ENCODE measurements around the gene TSPEAR. TPM values are rescaled to one million over a fixed set of nuclear protein-coding genes. Genes with fewer than 3 reads are reported as not detected.

TSPEAR gene
- total RNA-seq, 1 donor from 2014 or later: not detected

- Mint-ChIP-seq H3K27me3 (no peaks in the 10 kb centered on the region), H3K27ac (peak overlapping the region; percentile 80)
- DNase-seq (ENCODE audit: low spot score, unreplicated experiment): no peak
These were observed 225.1 kb downstream of the TSPEAR start for GRCh38 chr21:44486302-44486701.

GRCh38 chr21:44485796-44486195 lies 225.6 kb downstream of the TSPEAR start:
- Mint-ChIP-seq H3K4me1 (ENCODE audit: low read depth) (peaks cover 11% of the 10 kb centered on the region), H3K4me3 (ENCODE audit: low read depth) (peak overlapping the region; percentile 81), H3K36me3 (ENCODE audit: insufficient read depth) (peaks cover 10% of the 10 kb centered on the region), H3K9me3 (ENCODE audit: low read depth) (peaks cover 18% of the 10 kb centered on the region), H3K27ac (no peak overlapping the region), H3K27me3 (no peaks in the 10 kb centered on the region)
- TF ChIP-seq CTCF (IDR thresholded peaks at IDR 0.05; ENCODE audit: unreplicated experiment): no peak
- DNase-seq (ENCODE audit: low spot score, unreplicated experiment): no peak

More at GRCh38 chr21:44486302-44486701, 225.1 kb downstream of the TSPEAR start:
- Mint-ChIP-seq H3K9me3 (ENCODE audit: low read depth) (peaks cover 18% of the 10 kb centered on the region), H3K36me3 (ENCODE audit: insufficient read depth) (peaks cover 13% of the 10 kb centered on the region), H3K4me3 (ENCODE audit: low read depth) (peak overlapping the region; percentile 81), H3K4me1 (ENCODE audit: low read depth) (peaks cover 11% of the 10 kb centered on the region)
- no peak for TF ChIP-seq CTCF (IDR thresholded peaks at IDR 0.05; ENCODE audit: unreplicated experiment)

DNA sequence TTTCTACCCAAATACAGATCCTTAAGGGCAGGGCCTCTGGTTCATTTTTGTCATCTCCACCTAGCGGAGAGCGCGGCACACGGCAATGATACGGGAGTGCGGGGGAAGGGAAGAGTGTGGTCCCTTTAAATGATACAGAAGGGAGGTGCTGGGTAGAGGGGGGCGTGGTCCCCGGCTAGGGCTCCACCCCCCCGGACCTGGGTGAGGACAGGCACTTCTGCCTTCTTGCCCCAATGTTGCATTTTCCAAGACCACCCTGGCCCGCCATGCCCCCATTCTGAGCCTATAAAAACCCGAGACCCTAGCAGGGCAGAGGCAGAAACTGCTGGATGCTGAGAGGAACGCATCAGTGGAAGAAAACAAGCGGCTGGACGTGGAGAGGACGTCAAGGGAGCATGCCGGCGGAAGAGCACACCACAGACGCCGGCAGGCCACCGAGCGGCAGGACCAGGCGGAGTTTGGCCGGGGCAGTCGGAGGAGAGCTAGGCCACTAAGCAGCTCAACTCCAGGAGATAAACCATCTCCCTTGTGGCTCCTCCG lies 226.0 kb downstream of the TSPEAR start:
- H3K36me3 Mint-ChIP-seq (ENCODE audit: insufficient read depth): peaks cover 10% of the 10 kb centered on the region
- H3K27ac Mint-ChIP-seq: peak overlapping the region; percentile 52
- TF ChIP-seq CTCF (IDR thresholded peaks at IDR 0.05; ENCODE audit: unreplicated experiment): peak; percentile 49
- DNase-seq (ENCODE audit: low spot score, unreplicated experiment): no peak
- H3K4me1 Mint-ChIP-seq (ENCODE audit: low read depth): peaks cover 11% of the 10 kb centered on the region
- peak overlapping the region; percentile 81 for H3K4me3 Mint-ChIP-seq (ENCODE audit: low read depth)
- no peaks in the 10 kb centered on the region for H3K27me3 Mint-ChIP-seq
- peaks cover 18% of the 10 kb centered on the region for H3K9me3 Mint-ChIP-seq (ENCODE audit: low read depth)

- peaks cover 5% of the 10 kb centered on the region for H3K36me3 Mint-ChIP-seq (ENCODE audit: insufficient read depth)
- H3K27ac Mint-ChIP-seq: peak overlapping the region; percentile 10
- peaks cover 18% of the 10 kb centered on the region for H3K9me3 Mint-ChIP-seq (ENCODE audit: low read depth)
- H3K4me3 Mint-ChIP-seq (ENCODE audit: low read depth): peak overlapping the region; percentile 81
- peaks cover 11% of the 10 kb centered on the region for H3K4me1 Mint-ChIP-seq (ENCODE audit: low read depth)
- no peak for DNase-seq (ENCODE audit: low spot score, unreplicated experiment)
- no peaks in the 10 kb centered on the region for H3K27me3 Mint-ChIP-seq
- TF ChIP-seq CTCF (IDR thresholded peaks at IDR 0.05; ENCODE audit: unreplicated experiment): no peak
These were observed 226.7 kb downstream of the TSPEAR start for GRCh38 chr21:44484498-44485253.

DNA sequence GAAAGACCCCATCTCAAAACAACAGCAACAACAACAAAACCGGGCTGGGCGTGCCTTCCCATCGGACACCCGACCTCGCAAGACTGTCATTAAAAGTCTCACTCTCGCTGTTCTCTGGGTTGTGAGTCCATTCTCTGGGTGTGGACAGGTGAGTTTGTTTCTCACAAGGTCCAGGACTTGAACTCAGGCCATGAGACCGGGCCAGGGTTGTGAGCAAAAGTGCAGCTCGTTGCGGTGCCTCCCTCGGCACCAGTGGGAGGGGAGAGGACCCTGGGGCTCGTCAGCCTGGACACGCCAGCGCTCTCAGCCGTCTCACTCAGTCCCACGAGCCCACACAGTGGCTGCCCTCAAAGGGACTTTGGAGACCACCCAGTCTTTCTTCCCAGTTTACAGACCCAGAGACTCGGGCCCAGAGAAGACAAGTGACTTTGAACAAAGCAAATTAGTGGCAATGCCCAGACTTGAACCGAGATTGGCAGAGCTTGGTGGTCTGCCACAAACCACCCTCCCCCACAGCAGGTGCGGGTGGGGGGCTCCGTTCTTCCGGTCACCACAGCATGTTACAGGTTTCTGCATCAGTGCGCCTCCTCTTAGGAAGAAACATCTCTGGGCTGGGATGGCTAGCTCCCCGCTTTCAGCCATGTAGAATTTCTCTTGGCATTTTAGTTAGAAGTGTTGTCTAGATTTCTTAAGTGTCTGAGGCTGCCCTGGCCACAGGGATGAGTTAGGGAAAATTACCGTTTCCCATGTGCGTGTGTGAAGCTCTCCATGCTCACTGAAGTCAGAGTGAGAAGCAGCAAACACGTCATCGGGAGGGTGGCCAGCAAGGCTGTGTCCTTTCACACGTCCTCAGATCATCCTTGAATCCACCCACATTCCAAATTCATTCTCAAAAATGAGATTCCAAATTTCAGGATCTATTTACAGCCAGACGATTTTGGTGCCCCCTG lies 227.8 kb downstream of the TSPEAR start:
- Mint-ChIP-seq H3K36me3 (ENCODE audit: insufficient read depth) (peaks cover 5% of the 10 kb centered on the region), H3K9me3 (ENCODE audit: low read depth) (peaks cover 22% of the 10 kb centered on the region), H3K4me3 (ENCODE audit: low read depth) (peak overlapping the region; percentile 50), H3K27me3 (no peaks in the 10 kb centered on the region), H3K27ac (no peak overlapping the region), H3K4me1 (ENCODE audit: low read depth) (peaks cover 11% of the 10 kb centered on the region)
- no peak for TF ChIP-seq CTCF (IDR thresholded peaks at IDR 0.05; ENCODE audit: unreplicated experiment)
- DNase-seq (ENCODE audit: low spot score, unreplicated experiment): no peak
